ENCODE results near the gene RTL1. TPM values are rescaled to one million over a fixed set of nuclear protein-coding genes. Genes with fewer than 3 reads are reported as not detected.

The RTL1 gene
- total RNA-seq, 1 donor from 2014 or later: 159 TPM

- no peak for TF ChIP-seq CTCF (IDR thresholded peaks at IDR 0.05; ENCODE audit: unreplicated experiment)
- H3K4me3 Mint-ChIP-seq (ENCODE audit: low read depth): no peak overlapping the region
- no peaks in the 10 kb centered on the region for H3K4me1 Mint-ChIP-seq (ENCODE audit: low read depth)
- DNase-seq (ENCODE audit: low spot score, unreplicated experiment): no peak
- no peaks in the 10 kb centered on the region for H3K27me3 Mint-ChIP-seq
- peaks cover 2% of the 10 kb centered on the region for H3K36me3 Mint-ChIP-seq (ENCODE audit: insufficient read depth)
- H3K27ac Mint-ChIP-seq: peak overlapping the region; percentile 53
- H3K9me3 Mint-ChIP-seq (ENCODE audit: low read depth): peaks cover 4% of the 10 kb centered on the region
Observed at GRCh38 chr14:100871234-100872186, 32.0 kb downstream of the RTL1 start.

- H3K9me3 Mint-ChIP-seq (ENCODE audit: low read depth): peaks cover 4% of the 10 kb centered on the region
- H3K4me1 Mint-ChIP-seq (ENCODE audit: low read depth): no peaks in the 10 kb centered on the region
- TF ChIP-seq CTCF (IDR thresholded peaks at IDR 0.05; ENCODE audit: unreplicated experiment): no peak
- peaks cover 2% of the 10 kb centered on the region for H3K36me3 Mint-ChIP-seq (ENCODE audit: insufficient read depth)
- H3K27me3 Mint-ChIP-seq: no peaks in the 10 kb centered on the region
- no peak overlapping the region for H3K4me3 Mint-ChIP-seq (ENCODE audit: low read depth)
- no peak overlapping the region for H3K27ac Mint-ChIP-seq
- no peak for DNase-seq (ENCODE audit: low spot score, unreplicated experiment)
Observed at GRCh38 chr14:100868621-100869370, 34.7 kb downstream of the RTL1 start.

- Mint-ChIP-seq H3K27ac (no peak overlapping the region), H3K9me3 (ENCODE audit: low read depth) (peaks cover 4% of the 10 kb centered on the region), H3K4me1 (ENCODE audit: low read depth) (no peaks in the 10 kb centered on the region), H3K27me3 (no peaks in the 10 kb centered on the region), H3K4me3 (ENCODE audit: low read depth) (no peak overlapping the region), H3K36me3 (ENCODE audit: insufficient read depth) (peaks cover under 1% of the 10 kb centered on the region)
- no peak for TF ChIP-seq CTCF (IDR thresholded peaks at IDR 0.05; ENCODE audit: unreplicated experiment)
- no peak for DNase-seq (ENCODE audit: low spot score, unreplicated experiment)
Observed at GRCh38 chr14:100867631-100868315, 35.7 kb downstream of the RTL1 start.

- TF ChIP-seq CTCF (IDR thresholded peaks at IDR 0.05; ENCODE audit: unreplicated experiment): no peak
- Mint-ChIP-seq H3K27me3 (no peaks in the 10 kb centered on the region), H3K27ac (no peak overlapping the region), H3K4me3 (ENCODE audit: low read depth) (no peak overlapping the region), H3K4me1 (ENCODE audit: low read depth) (no peaks in the 10 kb centered on the region), H3K9me3 (ENCODE audit: low read depth) (peaks cover 2% of the 10 kb centered on the region), H3K36me3 (ENCODE audit: insufficient read depth) (peaks cover 4% of the 10 kb centered on the region)
- DNase-seq (ENCODE audit: low spot score, unreplicated experiment): no peak
Observed at GRCh38 chr14:100866666-100867630, 36.6 kb downstream of the RTL1 start.
